ENCODE measurements around the gene SH3TC2. TPM values are rescaled to one million over a fixed set of nuclear protein-coding genes. Genes with fewer than 3 reads are reported as not detected.

SH3TC2 gene
- polyA plus RNA-seq = under 1 TPM in 2 of 4 donors, not detected in 2; 0.36 to 0.68 TPM
- long read RNA-seq, donor 1 = 0 reads
- long read RNA-seq, donor 2 = 0 reads
- long read RNA-seq, donor 3 = 0 reads
- long read RNA-seq, donor 4 = 0 reads
- long read RNA-seq, donor 5 = 0 reads
- long read RNA-seq, donor 6 = 0 reads
- long read RNA-seq, donor 7 = 0 reads
- long read RNA-seq, donor 8 = 0 reads
- long read RNA-seq, donor 9 = 0 reads
- long read RNA-seq, donor 10 = 0 reads

- no peaks in the 10 kb centered on the region for H3K36me3 ChIP-seq (ENCODE audit: control insufficient read depth in 3 of 3, insufficient read depth in 2 of 3, low read depth in 1 of 3, low read length in 3 of 3)
- H3K4me3 ChIP-seq (ENCODE audit: low read depth in 1 of 3, low read length in 3 of 3) = no peak within 1 kb of the TSS
- DNase-seq (peak; percentile 44 to 66), FAIRE-seq (no peak)
- peaks cover 0 to 4% of the 10 kb centered on the region in 2 donors for H3K9me3 ChIP-seq (ENCODE audit: control insufficient read depth in 2 of 2, insufficient read depth in 1 of 2, low read depth in 1 of 2, low read length in 1 of 2)
- 13 to 33% (median 26%) methylated on average over 9 of the region's 9 CpGs for WGBS, 3 donors
- peaks cover 0 to 15% (median 5%) of the 10 kb centered on the region in 3 donors for H3K4me1 ChIP-seq (ENCODE audit: control insufficient read depth in 3 of 3, insufficient read depth in 2 of 3, low read depth in 1 of 3, low read length in 2 of 3)
- H3K27me3 ChIP-seq (ENCODE audit: control insufficient read depth in 3 of 3, insufficient read depth in 3 of 3, low read length in 3 of 3) = no peaks in the 10 kb centered on the region
- peak within 1 kb of the TSS in 2 of 3 donors; percentile 33 to 39 for H3K27ac ChIP-seq (ENCODE audit: low read depth in 1 of 3, low read length in 2 of 3)
Measured at GRCh38 chr5:149063017-149063687, at the start of gene SH3TC2. Gene SH3TC2 (minus strand): TSS chr5:149063062. CDS start chr5:149063022, 40 bp downstream.

- WGBS, 3 donors = 80 to 89% (median 84%) methylated on average over 4 of the region's 4 CpGs
- no peak for FAIRE-seq
- H3K9me3 ChIP-seq (ENCODE audit: control insufficient read depth in 2 of 2, insufficient read depth in 1 of 2, low read depth in 1 of 2, low read length in 1 of 2) = no peaks in the 10 kb centered on the region
Measured at GRCh38 chr5:149110406-149110805, 47.5 kb upstream of the SH3TC2 start.

GRCh38 chr5:149108651-149109280, 45.9 kb upstream of the SH3TC2 start:
- 88 to 93% (median 89%) methylated on average over 2 of the region's 2 CpGs for WGBS, 3 donors
- Histone ChIP-seq H3K36me3 (ENCODE audit: control insufficient read depth in 3 of 3, insufficient read depth in 2 of 3, low read depth in 1 of 3, low read length in 3 of 3) (no peaks in the 10 kb centered on the region), H3K27ac (ENCODE audit: low read depth in 1 of 3, low read length in 2 of 3) (no peak overlapping the region), H3K9me3 (ENCODE audit: control insufficient read depth in 2 of 2, insufficient read depth in 1 of 2, low read depth in 1 of 2, low read length in 1 of 2) (no peaks in the 10 kb centered on the region), H3K27me3 (ENCODE audit: control insufficient read depth in 3 of 3, insufficient read depth in 3 of 3, low read length in 3 of 3) (no peaks in the 10 kb centered on the region), H3K4me3 (ENCODE audit: low read depth in 1 of 3, low read length in 3 of 3) (no peak overlapping the region), H3K4me1 (ENCODE audit: control insufficient read depth in 3 of 3, insufficient read depth in 2 of 3, low read depth in 1 of 3, low read length in 2 of 3) (no peaks in the 10 kb centered on the region)
- DNase-seq (no peak), FAIRE-seq (no peak)

More at GRCh38 chr5:149110406-149110805, 47.5 kb upstream of the SH3TC2 start:
- DNase-seq = no peak
- Histone ChIP-seq H3K36me3 (ENCODE audit: control insufficient read depth in 3 of 3, insufficient read depth in 2 of 3, low read depth in 1 of 3, low read length in 3 of 3) (no peaks in the 10 kb centered on the region), H3K27ac (ENCODE audit: low read depth in 1 of 3, low read length in 2 of 3) (no peak overlapping the region), H3K4me1 (ENCODE audit: control insufficient read depth in 3 of 3, insufficient read depth in 2 of 3, low read depth in 1 of 3, low read length in 2 of 3) (no peaks in the 10 kb centered on the region), H3K27me3 (ENCODE audit: control insufficient read depth in 3 of 3, insufficient read depth in 3 of 3, low read length in 3 of 3) (no peaks in the 10 kb centered on the region), H3K4me3 (ENCODE audit: low read depth in 1 of 3, low read length in 3 of 3) (no peak overlapping the region)

GRCh38 chr5:149100331-149100730, 37.5 kb upstream of the SH3TC2 start:
- Histone ChIP-seq H3K36me3 (ENCODE audit: control insufficient read depth in 3 of 3, insufficient read depth in 2 of 3, low read depth in 1 of 3, low read length in 3 of 3) (no peaks in the 10 kb centered on the region), H3K27ac (ENCODE audit: low read depth in 1 of 3, low read length in 2 of 3) (no peak overlapping the region), H3K27me3 (ENCODE audit: control insufficient read depth in 3 of 3, insufficient read depth in 3 of 3, low read length in 3 of 3) (no peaks in the 10 kb centered on the region), H3K4me3 (ENCODE audit: low read depth in 1 of 3, low read length in 3 of 3) (no peak overlapping the region), H3K9me3 (ENCODE audit: control insufficient read depth in 2 of 2, insufficient read depth in 1 of 2, low read depth in 1 of 2, low read length in 1 of 2) (peaks cover 0 to 7% of the 10 kb centered on the region in 2 donors), H3K4me1 (ENCODE audit: control insufficient read depth in 3 of 3, insufficient read depth in 2 of 3, low read depth in 1 of 3, low read length in 2 of 3) (no peaks in the 10 kb centered on the region)
- FAIRE-seq (no peak), DNase-seq (no peak)

GRCh38 chr5:149099920-149100319, 37.1 kb upstream of the SH3TC2 start:
- FAIRE-seq = no peak
- no peaks in the 10 kb centered on the region for H3K27me3 ChIP-seq (ENCODE audit: control insufficient read depth in 3 of 3, insufficient read depth in 3 of 3, low read length in 3 of 3)
- H3K36me3 ChIP-seq (ENCODE audit: control insufficient read depth in 3 of 3, insufficient read depth in 2 of 3, low read depth in 1 of 3, low read length in 3 of 3) = no peaks in the 10 kb centered on the region
- no peak overlapping the region for H3K27ac ChIP-seq (ENCODE audit: low read depth in 1 of 3, low read length in 2 of 3)
- no peaks in the 10 kb centered on the region for H3K4me1 ChIP-seq (ENCODE audit: control insufficient read depth in 3 of 3, insufficient read depth in 2 of 3, low read depth in 1 of 3, low read length in 2 of 3)
- no peak for DNase-seq
- H3K9me3 ChIP-seq (ENCODE audit: control insufficient read depth in 2 of 2, insufficient read depth in 1 of 2, low read depth in 1 of 2, low read length in 1 of 2) = peaks cover 0 to 7% of the 10 kb centered on the region in 2 donors
- H3K4me3 ChIP-seq (ENCODE audit: low read depth in 1 of 3, low read length in 3 of 3) = no peak overlapping the region

- Histone ChIP-seq H3K9me3 (ENCODE audit: control insufficient read depth in 2 of 2, insufficient read depth in 1 of 2, low read depth in 1 of 2, low read length in 1 of 2) (peaks cover 0 to 16% of the 10 kb centered on the region in 2 donors), H3K4me1 (ENCODE audit: control insufficient read depth in 3 of 3, insufficient read depth in 2 of 3, low read depth in 1 of 3, low read length in 2 of 3) (no peaks in the 10 kb centered on the region), H3K27ac (ENCODE audit: low read depth in 1 of 3, low read length in 2 of 3) (no peak overlapping the region), H3K36me3 (ENCODE audit: control insufficient read depth in 3 of 3, insufficient read depth in 2 of 3, low read depth in 1 of 3, low read length in 3 of 3) (no peaks in the 10 kb centered on the region), H3K4me3 (ENCODE audit: low read depth in 1 of 3, low read length in 3 of 3) (no peak overlapping the region), H3K27me3 (ENCODE audit: control insufficient read depth in 3 of 3, insufficient read depth in 3 of 3, low read length in 3 of 3) (no peaks in the 10 kb centered on the region)
- whole genome bisulfite sequencing, 3 donors = 83 to 93% (median 87%) methylated on average over 2 of the region's 2 CpGs
- FAIRE-seq (no peak), DNase-seq (no peak)
Measured at GRCh38 chr5:149094996-149095395, 32.1 kb upstream of the SH3TC2 start.

- no peaks in the 10 kb centered on the region for H3K36me3 ChIP-seq (ENCODE audit: control insufficient read depth in 3 of 3, insufficient read depth in 2 of 3, low read depth in 1 of 3, low read length in 3 of 3)
- DNase-seq (no peak), FAIRE-seq (no peak)
- no peak overlapping the region for H3K27ac ChIP-seq (ENCODE audit: low read depth in 1 of 3, low read length in 2 of 3)
- H3K4me3 ChIP-seq (ENCODE audit: low read depth in 1 of 3, low read length in 3 of 3) = no peak overlapping the region
- no peaks in the 10 kb centered on the region for H3K27me3 ChIP-seq (ENCODE audit: control insufficient read depth in 3 of 3, insufficient read depth in 3 of 3, low read length in 3 of 3)
- 43 to 47% (median 44%) methylated on average over 2 of the region's 2 CpGs for WGBS, 3 donors
- H3K9me3 ChIP-seq (ENCODE audit: control insufficient read depth in 2 of 2, insufficient read depth in 1 of 2, low read depth in 1 of 2, low read length in 1 of 2) = peaks cover 0 to 16% of the 10 kb centered on the region in 2 donors
- no peaks in the 10 kb centered on the region for H3K4me1 ChIP-seq (ENCODE audit: control insufficient read depth in 3 of 3, insufficient read depth in 2 of 3, low read depth in 1 of 3, low read length in 2 of 3)
Measured at GRCh38 chr5:149093625-149094024, 30.8 kb upstream of the SH3TC2 start.

- FAIRE-seq = no peak
- no peak for DNase-seq
- H3K27ac ChIP-seq (ENCODE audit: low read depth in 1 of 3, low read length in 2 of 3) = no peak overlapping the region
- 46 to 56% (median 51%) methylated on average over 2 of the region's 2 CpGs for WGBS, 3 donors
- no peaks in the 10 kb centered on the region for H3K27me3 ChIP-seq (ENCODE audit: control insufficient read depth in 3 of 3, insufficient read depth in 3 of 3, low read length in 3 of 3)
- no peaks in the 10 kb centered on the region for H3K4me1 ChIP-seq (ENCODE audit: control insufficient read depth in 3 of 3, insufficient read depth in 2 of 3, low read depth in 1 of 3, low read length in 2 of 3)
- H3K4me3 ChIP-seq (ENCODE audit: low read depth in 1 of 3, low read length in 3 of 3) = no peak overlapping the region
- H3K36me3 ChIP-seq (ENCODE audit: control insufficient read depth in 3 of 3, insufficient read depth in 2 of 3, low read depth in 1 of 3, low read length in 3 of 3) = no peaks in the 10 kb centered on the region
- H3K9me3 ChIP-seq (ENCODE audit: control insufficient read depth in 2 of 2, insufficient read depth in 1 of 2, low read depth in 1 of 2, low read length in 1 of 2) = peaks cover 0 to 8% of the 10 kb centered on the region in 2 donors
Measured at GRCh38 chr5:149089796-149090195, 26.9 kb upstream of the SH3TC2 start.
